A549 (cell line): ENCODE measurements around the gene RNF38.

Experiments used
- BHLHE40 ChIP-seq: IDR thresholded peaks from 2 replicates; pipeline ENCODE4 v1.6.1; 2012; ENCODE audit warnings: low read depth, low read length, inconsistent platforms
- CEBPB ChIP-seq, 2 experiments: fragments of >200 bp in 1 of 2; sonication (Bioruptor Twin) in 1 of 2; formaldehyde crosslinking in 1 of 2; IDR thresholded peaks; 2 replicates each; pipeline ENCODE4 v1.6.1; 2012 to 2016
- CTCF ChIP-seq: fragments of >200 bp; sonication (Bioruptor Twin); formaldehyde crosslinking; IDR thresholded peaks from 3 replicates; pipeline ENCODE4 v1.5.1; 2016
- EP300 ChIP-seq, 2 experiments: fragments of >200 bp; sonication (Bioruptor Twin); formaldehyde crosslinking; IDR thresholded peaks; 2 replicates in 1 of 2; 3 replicates in 1 of 2; pipeline ENCODE4 v1.6.1; 2016 to 2017
- FOSL2 ChIP-seq, 2 experiments: fragments of 450-650 bp in 1 of 2; fragments of >200 bp in 1 of 2; sonication (Bioruptor Twin) in 1 of 2; formaldehyde crosslinking; IDR thresholded peaks; 2 replicates each; pipeline versions ENCODE4 v1.5.0 to v1.6.1; 2016 to 2020; ENCODE audit warnings: mild to moderate bottlenecking in 1 of 2, moderate library complexity in 1 of 2
- KDM1A ChIP-seq: fragments of 200-600 bp; sonication (generic); IDR thresholded peaks from 2 replicates; pipeline ENCODE4 v1.6.1; 2016; ENCODE audit warnings: low read depth, mild to moderate bottlenecking
- KDM5A ChIP-seq: fragments of 200-600 bp; sonication (generic); IDR thresholded peaks from 2 replicates; pipeline ENCODE4 v1.6.1; 2016; ENCODE audit warnings: antibody characterized with exemption, mild to moderate bottlenecking
- MAX ChIP-seq: IDR thresholded peaks from 2 replicates; pipeline ENCODE4 v1.6.1; 2012
- MYC ChIP-seq: IDR thresholded peaks from 2 replicates; pipeline ENCODE4 v1.6.1; 2012; ENCODE audit warnings: mild to moderate bottlenecking, inconsistent platforms, low read length, improper control_type of control experiment, borderline replicate concordance
- POLR2A ChIP-seq: IDR thresholded peaks from 2 replicates; pipeline ENCODE4 v1.6.1; 2012; ENCODE audit warnings: mild to moderate bottlenecking, low read length
- POLR2AphosphoS2 ChIP-seq: conservative IDR thresholded peaks from 2 replicates; pipeline ENCODE4 v1.6.1; 2012; ENCODE audit warnings: low read length, improper control_type of control experiment, inconsistent platforms

GRCh38 chr9:36441966-36442365 is 41.9 kb upstream of the RNF38 start:
- TF ChIP-seq MYC, result no peak
- no peak for TF ChIP-seq CEBPB (IDR thresholded peaks at IDR 0.05)
- no peak for TF ChIP-seq MAX
- no peak for TF ChIP-seq POLR2AphosphoS2
- TF ChIP-seq KDM5A, result no peak
- no peak for TF ChIP-seq POLR2A
- TF ChIP-seq CTCF, result no peak
- no peak for TF ChIP-seq BHLHE40
- no peak for TF ChIP-seq EP300 (IDR thresholded peaks at IDR 0.05)
- no peak for TF ChIP-seq KDM1A
- TF ChIP-seq FOSL2 (IDR thresholded peaks at IDR 0.05), result no peak
- no peak for TF ChIP-seq FOSL2 (CRISPR knock-in tag; IDR thresholded peaks at IDR 0.05)
